Erythroblast (primary cell): ENCODE measurements around the gene TDRD10.
"Not testable (repeated sequence)": the region's sequence is repeated elsewhere in the genome, so short reads cannot be mapped to it uniquely, and the experiment has no call there.

Experiments used
- DNase-seq, 2 experiments: peaks; one replicate each; lab custom pipeline; 2025; lab: John Stamatoyannopoulos, UW
- GATA1 ChIP-seq: IDR thresholded peaks from 2 replicates; pipeline ENCODE4 v1.6.1; 2011; ENCODE audit warnings: low read depth, mild to moderate bottlenecking, control low read depth, low read length, moderate library complexity
- POLR2A ChIP-seq: IDR thresholded peaks from 2 replicates; pipeline ENCODE4 v1.6.1; 2011; ENCODE audit warnings: mild to moderate bottlenecking, low read length

TDRD10 gene

DNA sequence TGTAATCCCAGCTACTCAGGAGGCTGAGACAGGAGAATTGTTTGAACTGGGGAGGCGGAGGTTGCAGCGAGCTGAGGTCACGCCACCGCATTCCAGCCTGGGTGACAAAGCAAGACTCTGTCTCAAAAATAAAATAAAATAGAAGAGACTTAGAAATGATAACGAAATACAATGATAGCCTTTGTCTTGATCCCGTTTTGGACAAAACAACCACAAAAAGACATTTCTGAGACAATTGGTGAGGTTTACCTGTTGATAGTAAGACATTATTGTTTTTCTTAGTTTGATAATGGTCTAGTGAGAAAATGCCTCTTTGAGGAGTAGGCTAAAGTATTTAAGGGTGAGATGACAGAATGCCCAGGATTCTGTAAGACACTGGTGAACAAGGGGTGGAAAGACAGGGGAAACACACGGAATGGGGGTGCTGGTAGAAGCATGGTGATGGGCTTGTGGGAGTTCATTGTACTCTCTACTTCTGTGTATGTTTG, 12.1 kb downstream of the TDRD10 start:
- no peak for TF ChIP-seq GATA1
- no peak for TF ChIP-seq POLR2A
- DNase-seq = no peak

- no peak for DNase-seq
Observed at GRCh38 chr1:154517661-154518060, 15.6 kb downstream of the TDRD10 start.

GRCh38 chr1:154519591-154519991, 17.6 kb downstream of the TDRD10 start:
- no peak for DNase-seq
- TF ChIP-seq POLR2A (no peak), GATA1 (no peak)

More at GRCh38 chr1:154517661-154518060, 15.6 kb downstream of the TDRD10 start:
- no peak for TF ChIP-seq GATA1
- TF ChIP-seq POLR2A = no peak

GRCh38 chr1:154520333-154520732, 18.3 kb downstream of the TDRD10 start:
- peak; percentile 10 to 58 for DNase-seq
- TF ChIP-seq POLR2A (no peak), GATA1 (no peak)

- no peak for TF ChIP-seq POLR2A
- no peak for TF ChIP-seq GATA1
- no peak for DNase-seq
Observed at GRCh38 chr1:154521695-154522094, 19.7 kb downstream of the TDRD10 start.

DNA sequence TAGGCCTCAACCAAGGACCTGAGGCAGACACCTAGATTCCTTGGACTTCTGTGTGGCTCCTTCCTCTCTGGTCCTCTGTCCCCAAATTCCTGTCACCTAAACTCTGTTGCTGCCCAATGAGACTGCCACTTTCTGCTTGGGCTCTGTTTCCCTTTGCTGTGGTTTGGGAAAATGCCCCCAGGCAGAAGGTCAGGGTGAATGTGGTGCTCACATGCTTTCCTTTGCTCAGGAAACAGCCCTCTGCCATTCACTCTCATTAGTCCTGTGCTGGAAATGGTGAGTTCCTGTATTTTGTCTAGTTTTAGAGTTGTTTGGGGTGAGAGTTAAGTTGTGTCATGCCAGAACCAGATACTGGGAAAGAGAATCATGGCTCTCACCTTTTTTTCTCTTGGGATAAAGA, 22.9 kb downstream of the TDRD10 start:
- TF ChIP-seq GATA1 (no peak), POLR2A (no peak)
- DNase-seq = no peak

- DNase-seq = no peak
- TF ChIP-seq POLR2A (no peak), GATA1 (no peak)
Observed at GRCh38 chr1:154527192-154527591, 25.2 kb downstream of the TDRD10 start.

DNA sequence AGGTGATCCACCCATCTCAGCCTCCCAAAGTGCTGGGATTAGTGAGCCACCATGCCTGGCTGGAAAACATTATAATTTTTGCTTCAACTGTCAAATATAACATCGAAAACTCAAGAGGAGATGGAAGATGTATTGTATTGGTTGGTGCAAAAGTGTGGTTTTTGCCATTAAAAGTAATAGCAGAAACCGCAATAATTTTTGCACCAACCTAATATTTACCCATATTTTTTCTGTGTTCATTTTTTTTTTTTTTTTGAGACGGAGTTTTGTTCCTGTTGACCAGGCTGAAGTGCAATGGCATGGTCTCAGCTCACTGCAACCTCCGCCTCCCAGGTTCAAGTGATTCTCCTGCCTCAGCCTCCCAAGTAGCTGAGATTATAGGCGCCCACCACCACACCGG, 27.3 kb downstream of the TDRD10 start:
- no peak for DNase-seq
- TF ChIP-seq GATA1 (no peak), POLR2A (no peak)

GRCh38 chr1:154531950-154532349, 29.9 kb downstream of the TDRD10 start:
- DNase-seq = not testable (repeated sequence)

GRCh38 chr1:154533952-154534844, 32.2 kb downstream of the TDRD10 start:
- TF ChIP-seq GATA1 = no peak
- no peak for TF ChIP-seq POLR2A
- DNase-seq = peak in 1 of 2 experiments; percentile 21

DNA sequence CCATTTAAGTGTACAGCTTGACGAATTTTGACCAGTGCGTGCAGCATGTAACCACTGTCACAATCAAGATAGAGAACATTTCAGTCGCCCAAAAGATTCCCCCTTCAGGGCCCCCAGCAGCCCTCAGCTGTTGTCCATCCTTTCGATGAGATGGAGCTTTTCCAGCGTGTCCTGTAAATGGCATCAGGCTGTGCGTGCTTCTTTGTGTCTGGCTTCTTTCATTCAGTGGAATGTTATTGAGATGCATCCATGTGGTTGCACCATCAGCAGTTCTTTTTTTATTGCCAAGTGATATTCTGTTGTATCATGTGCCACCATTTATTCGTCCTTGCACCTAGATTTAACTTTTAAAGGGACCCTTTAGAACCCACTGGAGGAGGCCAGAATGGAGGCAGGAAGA, 34.6 kb downstream of the TDRD10 start:
- DNase-seq = no peak
- TF ChIP-seq GATA1 (no peak), POLR2A (no peak)

- no peak for DNase-seq
- TF ChIP-seq GATA1 (no peak), POLR2A (no peak)
Observed at GRCh38 chr1:154539486-154540483, 37.8 kb downstream of the TDRD10 start.

DNA sequence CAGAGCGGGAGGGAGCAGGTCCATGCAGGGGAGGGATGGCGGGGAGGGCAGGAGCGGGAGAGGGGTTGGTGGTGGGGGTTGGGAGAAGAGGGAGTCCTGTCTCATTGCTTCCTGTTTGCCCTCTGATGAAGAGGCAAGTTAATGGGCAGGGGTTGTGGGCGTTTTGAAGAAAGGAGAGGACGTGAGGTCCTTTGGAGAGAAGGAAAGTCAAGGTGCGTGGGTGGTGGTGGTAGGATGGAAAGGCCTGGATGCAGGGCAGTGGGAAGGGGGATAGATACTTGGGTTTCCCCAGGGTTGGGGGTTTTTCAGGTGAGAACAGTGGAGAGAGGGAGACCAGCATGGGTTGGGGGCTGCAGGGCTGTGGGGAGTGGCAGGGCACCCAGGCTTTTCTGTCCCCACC, 39.2 kb downstream of the TDRD10 start:
- no peak for DNase-seq
- TF ChIP-seq GATA1 (no peak), POLR2A (no peak)

GRCh38 chr1:154546264-154547063, 44.4 kb downstream of the TDRD10 start:
- TF ChIP-seq GATA1 (no peak), POLR2A (no peak)
- DNase-seq = peak; percentile 54 to 71
